Psoas muscle (tissue), 8 donors: ENCODE measurements around the gene TTLL6. TPM values are rescaled to one million over a fixed set of nuclear protein-coding genes. Genes with fewer than 3 reads are reported as not detected.

ENCODE experiments used
- ATAC-seq, 4 donors: fragments of 200-7000 bp; cut with Tn5 transposase; one replicate each; pipeline ENCODE4 v1.9.1; 2020; ENCODE audit warnings: moderate library complexity in 3 of 4, mild to moderate bottlenecking in 2 of 4
- DNase-seq, 2 donors: peaks; one replicate each; pipeline ENCODE4 v3.0.0-alpha.2; 2020
- H3K27ac ChIP-seq: fragments of 200-600 bp; one replicate; pipeline ENCODE4 v1.8.0; 2022
- H3K27me3 ChIP-seq, 3 donors: fragments of 200-600 bp in 1 of 3; one replicate each; pipeline versions ENCODE4 v1.6.1 to v1.8.0; 2013 to 2022; ENCODE audit warnings: low read length in 2 of 3, mild to moderate bottlenecking in 2 of 3, moderate library complexity in 1 of 3; ENCODE audit not compliant: insufficient read depth in 3 of 3
- H3K36me3 ChIP-seq, 2 donors: fragments of 200-600 bp in 1 of 2; one replicate each; pipeline versions ENCODE4 v1.6.1 to v1.8.0; 2013 to 2022; ENCODE audit warnings: low read depth in 1 of 2, mild to moderate bottlenecking in 1 of 2, moderate library complexity in 1 of 2; ENCODE audit not compliant: insufficient read depth in 1 of 2
- H3K4me1 ChIP-seq: fragments of 200-600 bp; one replicate; pipeline ENCODE4 v1.8.0; 2022
- H3K4me3 ChIP-seq: fragments of 200-600 bp; one replicate; pipeline ENCODE4 v1.8.0; 2022; ENCODE audit warnings: mild to moderate bottlenecking
- H3K9me3 ChIP-seq: fragments of 200-600 bp; one replicate; pipeline ENCODE4 v1.8.0; 2022
- CTCF ChIP-seq: fragments of 200-600 bp; IDR thresholded peaks from one replicate; pipeline ENCODE4 v1.8.0; 2022; ENCODE audit warnings: antibody characterized with exemption
- WGBS, 3 donors: extraction: QIAGEN DNeasy Blood & Tissue Kit; methylation state at CpG; one replicate each; pipeline versions ENCODE4 v1.1.6 to v1.1.7; 2013; 5-methylcytosine and 5-hydroxymethylcytosine counted together
- intact Hi-C, 2 donors: fragments of 100-400 bp; cut with DNase I; formaldehyde crosslinking; loops; one replicate each; pipeline versions ENCODE4 v1.11.0 to v1.14.2; 2022
- polyA plus RNA-seq, 3 donors: library from polyadenylated mRNA; stranded (reverse); fragments of 200-250 nt; gene quantifications; one replicate each; pipeline ENCODE4 v1.2.3, GENCODE V29; 2013
- total RNA-seq, 4 donors: library from RNA; stranded (reverse); fragmentation: NEBNext Ultra II Directional in 2 of 4; extraction: Animal tissue kit (Norgen Biotek cat#: 25700) in 2 of 4; gene quantifications; one replicate each; pipeline versions ENCODE4 v1.2.1 to v1.2.4, GENCODE V29; 2021 to 2023
- donor health status: healthy with polysubstance abuse.
- donor health status: DM: no; HTN: no; CAD: no; lungs with moderate emphysema.
- donor health status: Bipolar disorder and iron deficiency.
- donor health status: healthy.
- donor health status: DM: yes; HTN: yes; CAD: no.
- donor health status: DM: no; HTN: no; CAD: no.
- donor health status: DM: no; HTN: no; CAD: no.
- donor health status: DM: yes; HTN: yes; CAD: no.

Gene TTLL6
- total and polyA plus RNA-seq, 7 donors = 0.03 to 0.05 TPM; not detected in 5

DNA sequence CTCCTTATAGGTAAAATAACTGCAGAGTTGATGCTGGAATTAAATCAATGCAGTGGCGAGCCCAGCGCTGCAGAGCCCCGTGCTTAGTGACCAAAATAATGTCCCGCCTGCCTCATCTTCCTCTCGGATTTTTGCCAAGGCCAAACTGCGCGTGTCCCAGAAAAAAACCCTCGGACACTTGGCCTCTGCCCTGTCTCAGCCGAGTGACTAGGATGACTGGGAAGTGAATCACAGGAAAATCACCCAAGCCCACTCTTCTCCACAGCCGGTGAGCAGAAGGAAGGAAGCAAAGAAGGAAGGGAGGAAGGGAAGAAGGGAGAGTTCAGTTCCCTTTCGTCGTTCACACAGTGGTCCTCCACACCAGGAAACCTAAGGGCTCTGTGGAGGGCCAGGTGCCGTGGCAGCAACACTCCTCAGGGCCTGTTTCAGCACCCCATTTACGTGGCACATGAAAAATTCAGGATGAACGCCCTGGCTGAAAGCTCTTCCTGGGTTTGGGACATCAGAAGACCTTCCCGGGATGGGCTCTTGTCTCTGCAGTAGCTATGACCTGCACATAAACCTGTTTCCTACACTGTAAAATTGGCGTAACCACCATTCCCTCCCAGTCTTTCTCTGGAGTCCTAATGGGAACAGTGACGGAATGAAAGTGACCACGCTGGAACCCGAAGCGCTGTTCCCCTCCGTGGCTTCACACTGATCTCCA lies 63.1 kb downstream of the TTLL6 start:
- no peak for ATAC-seq
- no peaks in the 10 kb centered on the region for H3K4me1 ChIP-seq
- no peaks in the 10 kb centered on the region for H3K36me3 ChIP-seq
- H3K9me3 ChIP-seq = no peaks in the 10 kb centered on the region
- DNase-seq = no peak
- H3K27ac ChIP-seq = no peak overlapping the region
- no peak overlapping the region for H3K4me3 ChIP-seq
- no peak for TF ChIP-seq CTCF
- 12 to 23% (median 22%) methylated on average over 22 of the region's 22 CpGs for WGBS, 3 donors
- H3K27me3 ChIP-seq = peaks cover 4 to 92% (median 45%) of the 10 kb centered on the region in 3 donors
- intact Hi-C loops = no loop called here

- Histone ChIP-seq H3K27ac (no peak overlapping the region), H3K4me1 (no peaks in the 10 kb centered on the region), H3K4me3 (no peak overlapping the region), H3K36me3 (no peaks in the 10 kb centered on the region), H3K27me3 (peaks cover 6 to 99% (median 46%) of the 10 kb centered on the region in 3 donors), H3K9me3 (no peaks in the 10 kb centered on the region)
- 13 to 24% (median 22%) methylated on average over 43 of the region's 43 CpGs for WGBS, 3 donors
- intact Hi-C loops = no loop called here
- ATAC-seq (no peak), DNase-seq (no peak)
- TF ChIP-seq CTCF = no peak
These were observed 64.4 kb downstream of the TTLL6 start for GRCh38 chr17:48752399-48753288.

DNA sequence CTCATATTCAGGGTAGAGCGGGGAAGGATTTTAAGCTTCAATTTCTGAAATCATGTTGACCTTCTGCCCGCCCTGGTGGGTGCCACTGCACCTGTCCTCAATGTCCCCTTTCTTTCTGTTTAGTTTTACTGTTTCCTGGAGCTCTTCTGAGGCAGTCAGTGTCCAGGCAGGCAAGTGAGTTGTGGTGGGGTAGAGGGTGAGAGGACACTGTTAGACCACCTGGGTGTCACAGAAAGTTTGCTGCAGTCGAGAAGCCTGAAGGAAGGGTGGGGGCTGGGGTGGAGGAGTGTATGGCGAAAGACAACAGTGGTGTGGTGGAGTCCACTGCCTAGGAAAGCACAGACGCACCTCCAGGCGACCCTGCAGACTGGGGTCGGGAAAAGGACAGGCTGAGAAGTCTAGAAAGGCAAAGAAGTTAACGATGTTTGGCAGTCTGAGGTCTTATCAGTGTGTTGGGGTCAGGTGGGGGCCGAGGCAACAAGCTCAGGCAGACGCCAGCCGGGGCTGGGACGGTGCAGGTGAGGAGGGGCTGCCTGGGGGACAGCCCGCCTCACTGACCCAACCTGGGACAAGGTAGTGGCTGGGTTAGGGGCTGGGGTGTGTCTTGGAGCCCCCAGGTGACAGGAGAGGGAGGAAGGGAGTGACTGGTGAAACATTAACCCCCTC lies 65.2 kb downstream of the TTLL6 start:
- intact Hi-C loops = no loop called here
- no peak overlapping the region for H3K27ac ChIP-seq
- H3K4me3 ChIP-seq = no peak overlapping the region
- WGBS, 3 donors = 13 to 35% (median 31%) methylated on average over 13 of the region's 13 CpGs
- TF ChIP-seq CTCF = no peak
- H3K27me3 ChIP-seq = peaks cover 9 to 100% (median 50%) of the 10 kb centered on the region in 3 donors
- H3K4me1 ChIP-seq = no peaks in the 10 kb centered on the region
- H3K36me3 ChIP-seq = no peaks in the 10 kb centered on the region
- DNase-seq (no peak), ATAC-seq (no peak)
- H3K9me3 ChIP-seq = no peaks in the 10 kb centered on the region

GRCh38 chr17:48751172-48751571 lies 65.9 kb downstream of the TTLL6 start:
- no peaks in the 10 kb centered on the region for H3K4me1 ChIP-seq
- H3K27me3 ChIP-seq = peaks cover 14 to 98% (median 50%) of the 10 kb centered on the region in 3 donors
- TF ChIP-seq CTCF = no peak
- H3K4me3 ChIP-seq = no peak overlapping the region
- intact Hi-C loops = no loop called here
- no peak for DNase-seq
- WGBS, 3 donors = 2 to 6% (median 3%) methylated on average over 3 of the region's 3 CpGs
- H3K9me3 ChIP-seq = no peaks in the 10 kb centered on the region
- no peaks in the 10 kb centered on the region for H3K36me3 ChIP-seq
- no peak for ATAC-seq
- H3K27ac ChIP-seq = no peak overlapping the region
